PFSK-1 (cell line): Measurements from ENCODE around the gene UBXN10.

Source experiments
- FOXP2 ChIP-seq: optimal IDR thresholded peaks from 2 replicates; pipeline ENCODE3; 2011; ENCODE audit warnings: borderline replicate concordance, control low read depth, inconsistent platforms; ENCODE audit not compliant: insufficient read depth; ENCODE audit errors: extremely low read length, extremely low read depth
- POLR2AphosphoS5 ChIP-seq: IDR thresholded peaks from 2 replicates; pipeline ENCODE4 v1.6.1; 2012; ENCODE audit warnings: low read depth, mild to moderate bottlenecking, control low read depth, low read length, moderate library complexity
- REST ChIP-seq, 2 experiments: IDR thresholded peaks; 2 replicates each; pipeline versions ENCODE4 v1.6.1 to v1.8.0; 2011 to 2012; ENCODE audit warnings: low read depth in 2 of 2, low read length in 2 of 2, control low read depth in 1 of 2, inconsistent platforms in 1 of 2, mild to moderate bottlenecking in 1 of 2, moderate library complexity in 1 of 2; ENCODE audit not compliant: insufficient read depth in 1 of 2
- SIN3A ChIP-seq: IDR thresholded peaks from 2 replicates; pipeline ENCODE4 v1.6.1; 2012; ENCODE audit warnings: mild to moderate bottlenecking, low read length, moderate library complexity, borderline replicate concordance; ENCODE audit not compliant: insufficient read depth
- TAF1 ChIP-seq: IDR thresholded peaks from 2 replicates; pipeline ENCODE4 v1.6.1; 2012; ENCODE audit warnings: low read length, control low read depth, borderline replicate concordance; ENCODE audit not compliant: insufficient read depth

The UBXN10 gene

DNA sequence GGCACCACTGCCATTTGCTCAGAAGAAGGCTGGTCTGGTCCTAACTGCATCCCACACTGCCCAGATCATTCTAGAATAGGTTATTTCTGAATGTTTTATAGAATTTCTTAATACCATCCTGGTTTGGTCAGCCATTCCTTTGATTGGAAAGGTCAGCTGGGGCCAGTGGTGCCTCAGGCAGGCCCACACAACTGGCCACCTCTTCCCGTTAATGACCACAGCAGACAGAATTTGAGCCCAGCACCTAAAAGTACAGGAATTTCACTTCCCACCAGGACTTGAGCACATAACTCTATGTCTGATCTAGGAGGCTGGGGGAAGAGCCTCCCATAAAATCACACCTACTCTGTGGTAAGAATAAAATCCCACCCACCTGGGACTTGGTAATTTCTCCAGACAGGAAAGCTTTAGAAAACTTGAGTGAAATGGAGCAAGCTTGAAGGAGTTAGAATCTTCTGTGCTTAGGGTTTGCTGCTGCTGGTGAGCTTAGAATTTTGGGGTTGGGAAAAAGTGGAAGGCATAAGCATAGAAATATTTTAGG, 7.0 kb downstream of the UBXN10 start:
- no peak for TF ChIP-seq POLR2AphosphoS5
- no peak for TF ChIP-seq SIN3A
- TF ChIP-seq FOXP2: no peak
- TF ChIP-seq REST (IDR thresholded peaks at IDR 0.05; ENCODE audit: insufficient read depth in 1 of 2, low read depth in 2 of 2, low read length in 2 of 2): no peak
- no peak for TF ChIP-seq TAF1

DNA sequence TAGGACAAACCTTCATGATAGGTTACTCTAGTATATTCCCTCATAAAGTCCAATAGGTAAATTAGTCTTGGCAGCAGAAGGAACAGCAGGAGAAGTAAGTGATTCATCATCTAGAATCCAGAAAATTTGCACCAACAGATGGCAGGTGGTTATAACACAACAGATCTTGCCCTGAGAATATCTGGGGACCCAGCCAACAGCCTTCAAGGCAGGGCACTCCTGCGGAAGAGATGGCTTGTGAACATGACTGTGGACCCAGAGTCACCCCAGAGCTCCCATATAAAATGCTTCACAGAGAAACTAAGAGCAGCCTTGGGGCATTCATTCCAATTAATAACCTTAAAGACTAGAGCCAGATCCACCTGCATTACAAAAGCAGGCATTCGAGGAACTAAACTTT, 8.3 kb downstream of the UBXN10 start:
- TF ChIP-seq FOXP2 (no peak), SIN3A (no peak), POLR2AphosphoS5 (no peak), REST (IDR thresholded peaks at IDR 0.05; ENCODE audit: insufficient read depth in 1 of 2, low read depth in 2 of 2, low read length in 2 of 2) (no peak), TAF1 (no peak)

DNA sequence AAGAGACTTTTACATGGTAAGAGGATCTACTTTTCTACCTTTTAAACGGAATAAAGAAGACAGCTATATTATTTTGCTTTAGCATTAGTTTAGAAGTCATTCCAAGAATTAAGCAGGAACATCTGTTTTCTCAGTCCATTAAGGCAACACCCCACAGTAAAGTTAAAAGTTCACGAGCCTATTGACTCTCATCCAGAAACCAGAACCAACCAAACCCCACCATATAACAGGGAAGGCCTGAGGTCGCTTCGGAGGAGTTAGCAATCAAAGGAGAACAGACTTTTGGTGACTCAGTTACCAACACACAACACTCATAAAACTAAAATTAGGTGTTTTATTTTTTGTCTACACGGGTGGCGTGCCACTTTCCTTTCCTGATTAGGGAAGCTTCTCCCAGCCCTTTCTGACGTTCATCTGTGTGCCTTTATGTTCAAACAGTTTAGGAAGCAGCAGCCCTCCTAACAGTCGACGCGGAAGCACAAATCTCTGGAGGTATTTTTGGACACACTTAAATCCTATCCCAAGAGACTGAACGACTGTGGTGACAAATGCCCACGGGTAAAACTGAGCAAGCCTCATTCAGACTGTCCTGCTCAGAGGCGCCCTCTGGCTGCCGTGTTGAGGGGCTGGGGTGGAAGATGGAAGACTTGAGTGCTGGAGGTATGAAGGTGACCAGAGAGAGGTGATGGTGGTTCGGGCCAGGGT, 9.0 kb downstream of the UBXN10 start:
- TF ChIP-seq REST (IDR thresholded peaks at IDR 0.05; ENCODE audit: insufficient read depth in 1 of 2, low read depth in 2 of 2, low read length in 2 of 2) (no peak), POLR2AphosphoS5 (no peak), FOXP2 (no peak), TAF1 (no peak), SIN3A (no peak)

DNA sequence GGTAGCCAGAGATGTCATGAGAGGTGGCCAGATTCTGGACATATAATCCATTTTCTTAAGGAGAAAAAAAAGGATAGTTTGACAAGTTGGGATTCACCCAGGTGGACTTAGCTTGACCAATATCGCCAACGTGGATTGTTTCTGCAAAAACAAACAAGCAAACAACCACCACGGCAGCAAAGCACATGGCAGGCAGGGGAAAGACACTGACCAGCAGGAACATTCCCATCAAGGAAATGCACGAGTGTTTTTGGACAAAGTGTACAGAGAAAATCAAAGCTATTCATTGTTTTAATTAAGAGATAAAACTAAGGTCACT, 9.5 kb downstream of the UBXN10 start:
- TF ChIP-seq FOXP2 (no peak), REST (IDR thresholded peaks at IDR 0.05; ENCODE audit: insufficient read depth in 1 of 2, low read depth in 2 of 2, low read length in 2 of 2) (no peak), SIN3A (no peak), POLR2AphosphoS5 (no peak), TAF1 (no peak)

- TF ChIP-seq REST (IDR thresholded peaks at IDR 0.05; ENCODE audit: insufficient read depth in 1 of 2, low read depth in 2 of 2, low read length in 2 of 2) (no peak), TAF1 (no peak), POLR2AphosphoS5 (no peak)
Measured at GRCh38 chr1:20197329-20197791, 11.5 kb downstream of the UBXN10 start.
